Pons (tissue), 1 donor: ENCODE measurements around the gene ZFP82.

Source experiments
- DNase-seq: peaks from one replicate; pipeline ENCODE4 v3.0.0-alpha.2; 2016; ENCODE audit warnings: low spot score

Gene ZFP82

GRCh38 chr19:36371886-36372285 is 46.6 kb downstream of the ZFP82 start:
- no peak for DNase-seq

- DNase-seq, result no peak
Observed at GRCh38 chr19:36363845-36364244, 54.6 kb downstream of the ZFP82 start.
